ENCODE measurements around the gene FBXW7.
A peak's percentile ranks its signal among the peaks of the same experiment; 100 is the strongest.

Gene FBXW7

GRCh38 chr4:152369902-152370295 is 166.0 kb downstream of the FBXW7 start:
- no peak for DNase-seq (ENCODE audit: low read depth)

DNA sequence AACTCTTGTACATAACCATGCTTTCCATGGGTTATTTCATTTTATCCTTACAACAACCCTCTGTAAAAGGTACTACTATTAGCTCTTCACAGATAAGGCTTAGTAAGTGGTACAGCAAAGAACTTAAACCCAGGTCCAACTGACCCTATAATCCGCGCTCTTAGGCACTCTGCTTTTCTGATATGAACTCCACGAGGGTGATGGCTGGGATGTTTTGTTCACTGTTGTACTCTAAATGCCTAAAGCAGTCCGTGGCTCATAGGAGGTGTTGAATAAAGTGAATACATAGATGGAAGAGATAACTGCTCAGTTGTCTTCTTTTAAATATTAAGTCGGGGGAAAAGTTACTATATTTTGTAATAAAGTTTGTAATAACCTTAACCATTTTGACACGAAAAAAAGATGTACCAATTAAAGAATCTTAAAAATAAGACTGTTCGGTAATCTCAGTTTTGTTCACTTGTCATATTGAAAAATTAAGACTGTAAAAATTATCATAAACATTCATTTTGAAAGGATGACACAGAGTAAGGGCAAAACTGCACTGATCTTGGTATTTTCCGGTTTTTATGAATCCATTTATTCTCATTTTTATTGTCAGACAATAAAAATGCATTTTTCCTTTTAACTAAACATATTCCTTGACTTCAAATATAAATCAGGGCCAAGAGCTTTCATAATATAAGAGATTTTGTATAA is 166.5 kb downstream of the FBXW7 start:
- DNase-seq (ENCODE audit: low read depth) = no peak

GRCh38 chr4:152368001-152368400 is 167.9 kb downstream of the FBXW7 start:
- DNase-seq (ENCODE audit: low read depth) = no peak

DNA sequence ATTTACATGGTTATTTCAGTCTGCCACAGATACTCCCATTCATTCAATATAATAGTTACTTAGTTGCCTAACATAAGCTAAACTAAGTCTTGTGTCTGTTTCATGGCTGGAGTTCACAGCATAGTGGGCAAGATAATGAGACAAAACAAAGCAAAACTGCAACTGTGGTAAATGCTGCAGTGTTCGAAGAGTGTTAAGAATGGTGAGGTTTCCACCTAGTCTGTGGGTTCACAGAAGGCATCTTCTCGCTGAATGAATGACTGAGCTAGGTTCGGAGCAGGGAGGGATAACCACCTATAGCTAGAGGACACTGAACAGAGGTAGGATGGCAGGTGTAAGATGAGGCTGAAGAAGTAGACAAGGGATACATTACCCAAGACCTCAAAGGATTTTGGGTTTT is 171.0 kb downstream of the FBXW7 start:
- DNase-seq (ENCODE audit: low read depth) = no peak

DNA sequence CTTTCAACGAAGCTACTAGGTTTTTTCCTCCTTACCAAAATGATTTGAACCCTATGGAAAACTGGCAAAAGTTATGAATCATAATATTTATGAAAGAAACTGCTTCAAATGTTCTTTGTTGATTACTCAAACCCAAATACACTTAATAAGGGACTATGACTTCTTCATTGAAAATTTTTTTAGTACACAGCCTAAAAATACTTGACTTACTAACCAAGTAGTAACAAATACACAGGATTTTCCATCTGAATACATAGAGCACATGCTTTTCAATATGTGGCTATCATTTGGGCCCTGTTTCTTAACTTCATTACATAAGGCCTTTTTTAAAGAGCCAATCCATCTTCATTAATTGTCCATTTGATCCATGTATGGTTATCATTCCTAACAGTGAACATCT is 171.5 kb downstream of the FBXW7 start:
- no peak for DNase-seq (ENCODE audit: low read depth)

GRCh38 chr4:152363904-152364303 is 172.0 kb downstream of the FBXW7 start:
- DNase-seq (ENCODE audit: low read depth) = no peak

- DNase-seq (ENCODE audit: low read depth) = peak; percentile 58
Measured at GRCh38 chr4:152363086-152363485, 172.8 kb downstream of the FBXW7 start.

GRCh38 chr4:152360045-152360410 is 175.9 kb downstream of the FBXW7 start:
- DNase-seq (ENCODE audit: low read depth) = no peak

GRCh38 chr4:152359208-152360044 is 176.5 kb downstream of the FBXW7 start:
- DNase-seq (ENCODE audit: low read depth) = no peak

DNA sequence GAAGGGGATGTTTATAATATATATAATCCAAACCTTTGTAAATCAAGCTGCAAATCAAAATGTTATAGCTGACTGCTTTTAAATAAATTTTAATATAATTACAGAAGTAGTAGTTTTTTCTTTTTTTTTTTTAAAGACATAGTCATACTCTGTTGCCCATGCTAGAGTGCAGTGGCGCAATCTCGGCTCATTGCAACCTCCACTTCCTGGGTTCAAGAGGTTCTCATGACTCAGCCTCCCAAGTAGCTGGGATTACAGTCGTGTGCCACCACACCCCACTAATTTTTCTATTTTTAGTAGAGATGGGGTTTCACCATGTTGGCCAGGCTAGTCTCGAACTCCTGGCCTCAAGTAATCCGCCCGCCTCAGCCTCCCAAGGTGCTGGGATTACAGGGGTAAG is 178.7 kb downstream of the FBXW7 start:
- peak; percentile 48 for DNase-seq (ENCODE audit: low read depth)

- peak; percentile 27 for DNase-seq (ENCODE audit: low read depth)
Measured at GRCh38 chr4:152356428-152357034, 179.4 kb downstream of the FBXW7 start.

DNA sequence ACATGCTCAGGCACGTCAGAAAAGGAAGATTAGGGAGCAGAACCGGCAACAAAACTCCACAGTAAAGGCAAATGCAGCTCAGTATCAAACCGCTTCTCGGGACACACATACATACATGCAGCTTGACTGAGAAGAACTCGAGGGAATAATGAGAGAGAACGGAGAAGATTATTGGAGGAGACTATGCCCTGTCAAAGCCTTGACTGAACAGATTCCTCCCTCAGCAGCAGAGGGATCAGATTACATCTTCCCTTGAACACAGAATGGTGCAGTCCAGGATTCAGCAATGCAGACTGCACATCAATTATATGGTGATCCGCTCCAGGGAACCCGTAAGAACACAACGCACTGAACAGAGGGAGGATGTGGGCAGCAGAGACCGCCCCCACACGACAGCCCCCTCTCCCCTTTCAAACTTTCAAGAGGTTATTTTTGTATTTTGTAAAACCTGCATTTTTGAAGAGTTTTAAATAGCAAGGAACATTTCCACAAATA is 183.2 kb downstream of the FBXW7 start:
- DNase-seq (ENCODE audit: low read depth) = peak; percentile 93

DNA sequence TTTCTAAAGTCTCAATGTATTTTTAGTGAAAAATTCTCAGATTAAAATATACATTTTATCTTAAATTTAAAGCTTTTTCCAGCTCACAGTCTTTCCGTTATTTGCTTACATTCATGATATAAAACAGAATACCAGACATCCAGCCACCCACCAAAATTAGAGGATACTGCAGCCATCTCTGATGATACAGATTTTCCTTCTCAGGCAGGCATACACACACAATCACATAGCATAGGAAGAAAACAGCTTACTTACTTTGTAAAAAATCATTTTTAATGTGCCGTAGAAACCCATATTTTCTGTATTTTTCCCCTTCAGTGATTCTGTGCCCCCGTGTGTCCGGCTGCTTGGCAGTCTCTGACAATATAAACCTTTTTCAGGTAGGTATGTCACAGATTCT is 183.7 kb downstream of the FBXW7 start:
- no peak for DNase-seq (ENCODE audit: low read depth)

DNA sequence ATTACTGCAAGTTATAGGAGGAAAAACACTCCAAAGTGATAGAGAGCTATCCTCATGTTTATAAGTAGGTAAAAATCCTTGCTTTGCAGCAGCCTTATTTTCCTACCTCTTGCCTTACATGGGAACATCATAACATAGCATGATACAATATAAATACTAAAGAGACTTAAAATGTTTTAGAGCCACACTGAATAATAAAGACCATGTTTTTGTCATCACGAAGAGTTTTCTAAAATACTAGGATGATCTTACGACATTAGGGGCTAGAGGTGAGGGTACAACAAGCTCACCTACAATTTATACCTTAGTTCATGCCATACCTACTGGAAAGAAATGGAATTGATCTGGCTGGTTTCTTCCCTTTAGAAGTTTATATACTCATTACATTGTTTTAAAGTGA is 184.8 kb downstream of the FBXW7 start:
- DNase-seq (ENCODE audit: low read depth) = no peak

GRCh38 chr4:152348670-152349069 is 187.2 kb downstream of the FBXW7 start:
- no peak for DNase-seq (ENCODE audit: low read depth)

DNA sequence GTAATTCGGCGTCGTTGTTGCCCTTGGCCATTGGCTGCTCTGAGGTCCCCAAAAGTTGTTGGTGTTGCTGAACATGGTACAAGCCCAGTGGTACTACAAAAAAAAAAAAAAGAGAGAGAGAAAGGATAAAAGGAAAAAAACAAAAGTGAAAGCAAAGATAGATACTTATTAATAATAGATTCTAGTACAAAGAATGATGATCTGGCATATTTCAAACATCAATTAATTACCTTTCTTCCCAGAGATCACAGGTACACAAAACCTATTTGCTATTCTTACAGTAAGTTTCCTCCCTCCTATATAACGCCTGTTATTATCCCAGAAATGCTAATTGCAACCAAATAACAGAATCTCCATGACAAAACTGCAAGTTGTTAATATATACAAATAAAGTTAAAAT is 188.9 kb downstream of the FBXW7 start:
- no peak for DNase-seq (ENCODE audit: low read depth)

- DNase-seq (ENCODE audit: low read depth) = no peak
Measured at GRCh38 chr4:152346526-152346925, 189.4 kb downstream of the FBXW7 start.

DNA sequence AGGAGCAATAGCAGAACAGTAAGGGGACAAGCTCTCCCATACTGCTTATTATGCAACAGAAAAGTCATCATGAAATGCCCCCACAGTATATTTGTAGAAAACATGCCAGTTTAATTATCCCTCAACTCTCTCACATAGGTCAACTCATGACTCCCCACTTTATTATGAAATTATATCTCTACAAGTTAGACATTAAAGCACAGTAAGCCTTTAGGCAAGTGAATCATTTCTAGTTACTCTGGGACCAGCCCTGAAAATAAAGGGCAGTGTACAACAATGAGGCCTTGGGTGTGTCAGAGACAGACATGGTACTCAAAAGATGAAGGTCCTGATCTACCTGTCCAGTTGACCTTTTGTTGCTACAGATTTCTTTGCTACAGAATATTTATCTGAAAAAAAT is 191.9 kb downstream of the FBXW7 start:
- no peak for DNase-seq (ENCODE audit: low read depth)

GRCh38 chr4:152342293-152342692 is 193.6 kb downstream of the FBXW7 start:
- no peak for DNase-seq (ENCODE audit: low read depth)

DNA sequence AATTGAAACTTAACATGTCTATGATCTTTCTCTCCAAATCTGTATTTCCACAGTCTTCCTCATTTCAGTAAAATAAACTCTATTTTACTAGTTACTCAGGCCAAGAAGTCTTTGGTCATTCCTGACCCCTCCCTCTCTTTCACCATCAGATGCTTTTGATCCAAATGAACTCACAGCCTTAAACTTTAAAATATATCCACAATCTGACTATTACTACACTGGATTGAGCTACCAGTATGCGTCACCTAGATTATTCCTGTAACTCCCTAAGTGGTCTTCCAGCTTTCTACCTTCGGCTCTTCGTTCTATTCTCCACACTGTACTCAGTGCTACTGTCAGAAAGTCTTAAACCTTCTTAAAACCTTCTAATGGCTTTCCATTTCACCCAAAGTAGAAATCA is 195.1 kb downstream of the FBXW7 start:
- peak; percentile 9 for DNase-seq (ENCODE audit: low read depth)

DNA sequence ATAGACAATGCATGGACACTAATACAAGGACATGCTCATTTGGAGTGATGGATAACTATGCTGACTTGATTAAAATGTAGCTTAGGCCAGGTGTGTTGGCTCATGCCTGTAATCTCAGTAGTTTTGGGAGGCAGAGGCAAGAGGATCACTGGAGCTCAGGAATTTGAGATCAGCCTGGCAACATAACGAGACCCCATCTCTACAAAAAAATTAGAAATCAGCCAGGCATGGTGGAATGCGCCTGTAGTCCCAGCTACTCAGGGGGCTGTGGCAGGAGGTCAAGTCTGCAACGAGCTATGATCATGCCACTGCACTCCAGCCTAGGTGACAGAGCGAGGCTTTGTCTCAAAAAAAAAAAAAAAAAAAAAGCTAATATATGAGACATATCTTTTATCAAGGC is 196.3 kb downstream of the FBXW7 start:
- DNase-seq (ENCODE audit: low read depth) = no peak

GRCh38 chr4:152334931-152335330 is 201.0 kb downstream of the FBXW7 start:
- no peak for DNase-seq (ENCODE audit: low read depth)

- DNase-seq (ENCODE audit: low read depth) = peak; percentile 32
Measured at GRCh38 chr4:152331042-152331441, 204.8 kb downstream of the FBXW7 start.

Measured in fibroblast of gingiva (primary cell).